GM12891 (cell line): ENCODE data around the gene CCDC18.

ENCODE experiments used
- DNase-seq: peaks from one replicate; pipeline ENCODE4 v3.0.0; 2011; ENCODE audit warnings: low spot score; ENCODE audit not compliant: insufficient read length
- FAIRE-seq: peaks from 2 replicates; lab custom pipeline; 2011; peaks lifted over from hg19 to GRCh38; lab: Jason Lieb, UNC
- PAX5 ChIP-seq: IDR thresholded peaks from 2 replicates; pipeline ENCODE4 v1.6.1; 2011; ENCODE audit warnings: low read length, moderate library complexity, mild to moderate bottlenecking; ENCODE audit not compliant: insufficient read depth, severe bottlenecking
- POLR2A ChIP-seq: IDR thresholded peaks from 2 replicates; pipeline ENCODE4 v1.6.1; 2011; ENCODE audit warnings: low read depth, low read length, control low read depth
- POLR2AphosphoS5 ChIP-seq: IDR thresholded peaks from 2 replicates; pipeline ENCODE4 v1.6.1; 2011; ENCODE audit warnings: low read depth, low read length, control low read depth
- POU2F2 ChIP-seq: IDR thresholded peaks from 2 replicates; pipeline ENCODE4 v1.6.1; 2011; ENCODE audit warnings: low read depth, mild to moderate bottlenecking, control low read depth, low read length, moderate library complexity
- SPI1 ChIP-seq: IDR thresholded peaks from 2 replicates; pipeline ENCODE4 v1.6.1; 2011; ENCODE audit warnings: low read depth, low read length, control low read depth
- TAF1 ChIP-seq: IDR thresholded peaks from 2 replicates; pipeline ENCODE4 v1.6.1; 2011; ENCODE audit warnings: low read depth, low read length, control low read depth

The CCDC18 gene

DNA sequence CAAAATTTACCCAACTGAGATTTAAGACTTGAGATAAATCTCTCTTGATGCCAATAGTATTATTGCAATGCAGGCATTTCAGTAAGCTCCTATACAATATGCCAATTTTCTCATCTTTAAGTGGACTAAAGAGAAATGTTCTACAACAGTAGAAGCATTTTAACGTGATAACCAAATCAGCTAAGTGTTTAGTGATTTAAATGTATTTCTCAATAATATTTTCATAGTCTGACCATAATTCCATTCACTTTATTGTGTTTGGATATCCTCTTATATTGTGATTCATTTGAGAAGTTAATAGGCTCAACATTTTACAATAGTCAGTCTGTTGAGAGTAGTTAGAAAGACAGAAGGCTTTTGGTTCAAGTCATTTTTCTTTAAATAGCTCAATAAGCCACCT is 120.6 kb downstream of the CCDC18 start:
- TF ChIP-seq POLR2A: no peak
- TF ChIP-seq PAX5: no peak
- no peak for TF ChIP-seq POLR2AphosphoS5
- TF ChIP-seq POU2F2: no peak
- no peak for TF ChIP-seq TAF1
- no peak for TF ChIP-seq SPI1
- no peak for DNase-seq
- FAIRE-seq: no peak

DNA sequence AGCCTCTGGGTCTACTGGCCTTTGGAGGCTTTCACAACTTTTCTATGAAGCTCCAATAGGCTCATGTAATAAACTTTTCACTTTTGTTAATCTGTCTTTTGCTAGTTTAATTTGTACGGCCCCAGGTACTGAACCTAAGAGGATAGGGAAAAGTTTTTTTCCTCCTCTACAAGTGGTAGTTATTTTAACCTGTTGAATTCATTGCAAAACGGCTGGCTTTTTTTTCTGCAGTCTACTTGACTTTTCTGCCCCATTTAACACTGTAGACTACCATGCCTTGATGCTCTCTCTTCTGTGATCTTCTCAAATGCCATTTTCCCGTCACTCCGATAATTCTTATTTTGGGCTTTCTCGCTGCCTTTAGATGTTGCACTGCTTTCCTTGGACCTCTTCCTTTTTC is 121.6 kb downstream of the CCDC18 start:
- DNase-seq (no peak), FAIRE-seq (no peak)
- no peak for TF ChIP-seq POU2F2
- TF ChIP-seq SPI1: no peak
- TF ChIP-seq POLR2AphosphoS5: no peak
- TF ChIP-seq PAX5: no peak
- no peak for TF ChIP-seq POLR2A
- no peak for TF ChIP-seq TAF1

DNA sequence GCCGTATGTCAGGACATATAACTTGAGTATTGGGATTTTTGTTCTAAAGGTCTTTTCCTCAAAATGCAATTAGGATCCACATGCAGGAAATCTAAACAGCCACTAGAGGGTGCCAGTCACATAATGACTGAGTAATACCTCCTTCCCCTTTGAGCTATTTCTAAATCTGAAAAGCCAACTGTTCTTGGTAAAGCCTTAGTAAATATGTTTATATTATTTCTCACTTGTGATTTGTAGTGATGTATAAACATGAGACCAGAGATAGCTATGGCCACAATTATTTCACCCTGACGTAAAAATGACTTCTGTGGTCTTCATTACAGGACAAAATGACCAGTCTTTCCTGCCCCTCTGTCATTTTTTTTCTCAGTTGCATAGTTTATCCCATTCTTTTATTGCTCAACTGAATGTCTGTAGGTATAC is 124.2 kb downstream of the CCDC18 start:
- TF ChIP-seq POLR2AphosphoS5 (no peak), POU2F2 (no peak), TAF1 (no peak), POLR2A (no peak)
- no peak for DNase-seq
- peak; percentile 94 for FAIRE-seq

DNA sequence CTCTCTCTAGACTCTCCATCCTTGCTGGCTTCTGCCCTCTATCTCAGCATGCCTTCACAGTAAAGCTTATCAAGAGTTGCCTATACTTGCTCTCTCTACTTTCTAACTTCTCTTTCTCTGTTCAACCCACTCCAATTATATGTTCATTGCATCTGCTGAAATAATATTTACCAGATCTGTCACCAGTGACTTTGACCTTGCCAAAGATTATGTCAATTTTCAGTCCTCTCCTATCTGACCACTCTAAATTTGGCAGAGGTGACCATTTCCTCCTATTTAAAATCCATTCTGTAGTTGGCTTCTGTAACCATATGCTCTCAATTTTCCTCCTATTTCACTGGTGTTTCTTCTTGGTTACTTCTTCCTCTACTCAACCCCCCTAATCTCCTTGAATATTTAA is 126.4 kb downstream of the CCDC18 start:
- FAIRE-seq: no peak
- no peak for DNase-seq
- TF ChIP-seq POU2F2 (no peak), TAF1 (no peak), POLR2AphosphoS5 (no peak), PAX5 (no peak), SPI1 (no peak), POLR2A (no peak)

DNA sequence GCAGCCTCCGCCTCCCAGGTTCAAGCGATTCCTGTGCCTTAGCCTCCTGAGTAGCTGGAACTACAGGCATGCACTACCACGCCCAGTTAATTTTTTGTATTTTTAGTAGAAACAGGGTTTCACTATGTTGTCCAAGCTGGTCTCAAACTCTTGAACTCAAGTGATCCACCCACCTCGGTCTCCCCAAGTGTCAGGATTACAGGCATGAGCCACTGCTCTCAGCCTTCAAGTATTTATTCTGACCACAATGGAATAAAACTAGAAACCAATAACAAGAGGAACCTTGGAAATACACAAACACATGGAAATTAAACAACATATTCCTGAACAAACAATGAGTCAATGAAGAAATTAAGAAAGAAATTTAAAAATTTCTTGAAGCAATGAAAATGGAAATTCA is 132.5 kb downstream of the CCDC18 start:
- FAIRE-seq (no peak), DNase-seq (no peak)
- no peak for TF ChIP-seq POLR2A
- TF ChIP-seq POLR2AphosphoS5: no peak
- no peak for TF ChIP-seq POU2F2
- TF ChIP-seq SPI1: no peak
- TF ChIP-seq TAF1: no peak
- TF ChIP-seq PAX5: no peak

DNA sequence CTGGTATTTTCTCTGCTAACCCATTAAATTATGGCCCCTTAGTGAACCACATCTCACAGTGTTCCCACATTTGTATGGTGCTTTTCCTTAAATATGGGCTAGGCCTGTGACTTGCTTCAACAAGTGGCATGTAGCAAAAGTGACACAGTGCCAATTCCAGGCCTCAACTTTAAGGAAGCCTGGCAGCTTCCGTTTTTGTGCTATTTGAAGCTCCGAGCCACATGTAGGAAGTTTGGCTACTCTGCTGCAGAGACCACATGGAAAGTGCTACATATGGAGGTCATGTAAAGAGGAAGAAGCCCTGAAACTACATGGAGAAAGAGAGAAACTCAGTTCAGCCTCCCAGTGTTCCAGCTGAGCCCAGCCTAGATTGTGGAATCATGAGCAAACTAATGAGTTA is 136.7 kb downstream of the CCDC18 start:
- no peak for TF ChIP-seq POU2F2
- TF ChIP-seq TAF1: no peak
- no peak for TF ChIP-seq SPI1
- TF ChIP-seq POLR2A: no peak
- no peak for TF ChIP-seq PAX5
- TF ChIP-seq POLR2AphosphoS5: no peak
- FAIRE-seq (no peak), DNase-seq (no peak)

DNA sequence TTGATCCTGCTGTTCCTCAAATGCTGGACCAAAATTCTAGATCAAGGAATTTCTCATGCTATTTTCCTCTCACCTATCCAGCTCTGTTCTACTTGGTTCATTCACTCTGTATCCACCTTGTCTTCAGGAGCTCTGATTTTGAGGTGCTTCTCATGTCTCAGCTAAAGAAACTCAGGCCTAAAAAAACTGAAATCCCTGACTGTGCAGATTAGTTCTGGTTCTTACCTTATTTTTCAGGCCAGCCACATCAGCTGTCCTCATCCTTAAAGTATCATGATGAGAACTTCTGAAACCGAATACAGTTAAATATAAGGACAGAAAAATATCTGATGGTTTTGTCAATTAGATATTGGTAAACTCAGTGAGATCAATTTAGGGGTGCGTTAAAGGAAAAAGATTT is 137.4 kb downstream of the CCDC18 start:
- no peak for DNase-seq
- TF ChIP-seq PAX5: no peak
- TF ChIP-seq TAF1: no peak
- no peak for TF ChIP-seq POLR2AphosphoS5
- TF ChIP-seq POU2F2: no peak
- TF ChIP-seq POLR2A: no peak
- no peak for TF ChIP-seq SPI1
- FAIRE-seq: no peak

DNA sequence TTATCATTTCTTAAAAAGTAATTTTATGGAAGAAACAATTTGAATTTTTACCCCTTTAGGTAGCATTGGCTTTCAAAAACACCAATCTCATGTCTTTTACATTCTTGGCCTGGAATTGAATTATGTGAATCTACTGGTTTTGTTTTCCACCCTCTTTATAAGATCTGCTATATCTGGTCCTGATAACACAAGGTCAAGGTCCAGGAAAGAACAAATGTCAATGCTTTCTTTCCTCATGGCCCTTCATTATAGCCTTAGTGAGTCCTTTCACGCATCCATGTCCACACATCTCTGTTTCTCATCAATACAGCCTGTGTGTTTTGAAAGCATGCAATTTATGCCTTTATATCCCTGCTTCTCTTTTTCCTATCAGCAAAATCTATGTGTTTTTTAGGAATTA is 141.2 kb downstream of the CCDC18 start:
- FAIRE-seq: no peak

DNA sequence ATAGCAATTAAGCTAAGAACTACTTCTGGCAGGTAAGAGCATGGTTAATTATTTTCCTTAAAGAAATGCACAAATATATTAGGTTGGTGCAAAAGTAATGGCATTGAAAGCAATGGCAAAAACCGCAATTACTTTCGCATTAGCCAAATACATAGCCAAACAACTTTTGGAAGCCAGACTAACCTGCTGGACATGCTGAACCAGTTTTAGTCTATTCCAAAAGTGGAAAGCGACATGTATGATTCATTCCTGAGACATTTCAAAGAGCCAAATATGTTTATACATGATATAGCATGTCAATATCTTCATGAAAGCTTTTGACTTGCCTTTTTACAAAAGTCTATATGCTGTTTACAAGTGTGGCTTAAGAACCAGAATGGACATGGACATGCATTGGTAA is 141.8 kb downstream of the CCDC18 start:
- DNase-seq (no peak), FAIRE-seq (no peak)
- TF ChIP-seq POLR2A: no peak
- TF ChIP-seq SPI1: no peak
- TF ChIP-seq PAX5: no peak
- TF ChIP-seq POLR2AphosphoS5: no peak
- no peak for TF ChIP-seq TAF1
- no peak for TF ChIP-seq POU2F2

More for the DNA sequence above, 141.2 kb downstream of the CCDC18 start:
- TF ChIP-seq POLR2A (no peak), TAF1 (no peak), POLR2AphosphoS5 (no peak), POU2F2 (no peak), SPI1 (no peak), PAX5 (no peak)
- DNase-seq: no peak

DNA sequence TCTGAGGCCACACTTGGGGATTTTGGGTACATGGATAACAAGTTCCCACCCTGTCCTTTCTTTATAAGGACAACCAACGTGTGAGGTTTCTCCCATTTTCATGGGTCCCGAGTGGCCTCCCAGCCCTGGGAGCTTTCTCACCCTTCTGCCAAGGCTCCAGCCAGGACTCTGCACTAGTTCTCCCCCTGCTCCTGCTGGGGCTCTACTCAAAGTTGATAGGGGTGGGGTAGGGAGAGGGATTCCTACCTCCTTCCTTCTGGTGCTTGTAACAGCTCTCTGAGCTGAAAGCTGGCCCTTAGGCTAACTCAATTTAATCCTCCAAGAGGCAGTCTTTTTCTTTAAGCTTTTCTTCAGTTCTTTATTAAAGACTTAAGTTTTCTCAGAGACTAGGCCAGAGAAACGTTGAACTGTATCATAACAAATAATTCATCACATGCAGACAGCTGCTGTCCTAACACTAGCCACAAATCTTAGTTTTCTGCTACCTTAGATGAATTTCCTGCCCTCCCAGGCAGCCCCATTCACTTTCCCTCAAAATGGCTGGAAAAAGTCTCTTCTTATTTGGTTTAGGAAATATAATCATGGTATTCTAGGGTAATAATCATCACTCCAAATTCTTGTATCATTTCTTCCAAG is 142.8 kb downstream of the CCDC18 start:
- DNase-seq (no peak), FAIRE-seq (no peak)
- no peak for TF ChIP-seq POU2F2
- TF ChIP-seq TAF1: no peak
- TF ChIP-seq POLR2A: no peak
- TF ChIP-seq PAX5: no peak
- TF ChIP-seq SPI1: no peak
- no peak for TF ChIP-seq POLR2AphosphoS5
